Osteoblast (primary cell): ENCODE results near the gene PTPRK. TPM values are rescaled to one million over a fixed set of nuclear protein-coding genes. Genes with fewer than 3 reads are reported as not detected.

Source experiments
- DNase-seq: peaks from one replicate; pipeline ENCODE4 v3.0.0; 2011; ENCODE audit warnings: low spot score, mixed read lengths; ENCODE audit not compliant: insufficient read length; ENCODE audit errors: missing footprints
- H2AFZ ChIP-seq: 2 replicates; pipeline ENCODE4 v1.6.0; 2011; ENCODE audit warnings: mild to moderate bottlenecking, low read length
- H3K27ac ChIP-seq: 2 replicates; pipeline ENCODE4 v1.5.1; 2011; ENCODE audit warnings: mild to moderate bottlenecking, low read depth, low read length, moderate library complexity
- H3K27me3 ChIP-seq: 2 replicates; pipeline ENCODE4 v1.6.0; 2012; ENCODE audit warnings: mild to moderate bottlenecking, control low read depth, inconsistent platforms, low read length, moderate library complexity; ENCODE audit not compliant: insufficient read depth
- H3K36me3 ChIP-seq: 2 replicates; pipeline ENCODE4 v1.5.1; 2011; ENCODE audit warnings: mild to moderate bottlenecking, low read length, control low read depth, moderate library complexity; ENCODE audit not compliant: insufficient read depth
- H3K4me1 ChIP-seq: 2 replicates; pipeline ENCODE4 v1.5.1; 2011; ENCODE audit warnings: mild to moderate bottlenecking, low read length, control low read depth, moderate library complexity; ENCODE audit not compliant: insufficient read depth
- H3K4me2 ChIP-seq: 2 replicates; pipeline ENCODE4 v1.6.0; 2011; ENCODE audit warnings: mild to moderate bottlenecking, low read length; ENCODE audit not compliant: insufficient read depth
- H3K4me3 ChIP-seq: fragments of 200-600 bp; sonication (generic); 3 replicates; pipeline ENCODE4 v1.5.1; 2012; ENCODE audit warnings: mild to moderate bottlenecking, low read length, inconsistent platforms; ENCODE audit not compliant: insufficient read depth
- H3K79me2 ChIP-seq: 2 replicates; pipeline ENCODE4 v1.6.0; 2012; ENCODE audit warnings: mild to moderate bottlenecking, low read length, control low read depth, inconsistent platforms; ENCODE audit not compliant: insufficient read depth
- H3K9me3 ChIP-seq: 2 replicates; pipeline ENCODE4 v1.5.1; 2011; ENCODE audit warnings: low read depth, low read length, control low read depth
- H4K20me1 ChIP-seq: 2 replicates; pipeline ENCODE4 v1.6.0; 2012; ENCODE audit warnings: mild to moderate bottlenecking, low read length, control low read depth; ENCODE audit not compliant: insufficient read depth
- CTCF ChIP-seq: IDR thresholded peaks from 2 replicates; pipeline ENCODE4 v1.5.1; 2011; ENCODE audit warnings: mild to moderate bottlenecking, low read depth, low read length, moderate library complexity; ENCODE audit errors: extremely low read depth
- total RNA-seq: library from RNA; depleted of rRNA; stranded (reverse); fragments of >200 nt; gene quantifications from 2 replicates; pipeline ENCODE4 v1.2.3, GENCODE V29; 2012

Gene PTPRK
- total RNA-seq, 1 donor = 165 TPM

- H3K4me1 ChIP-seq = peaks cover 25% of the 10 kb centered on the region
- no peak overlapping the region for H3K27ac ChIP-seq
- H3K36me3 ChIP-seq = peaks cover 14% of the 10 kb centered on the region
- H3K4me3 ChIP-seq = no peak overlapping the region
- no peaks in the 10 kb centered on the region for H3K27me3 ChIP-seq
- no peaks in the 10 kb centered on the region for H3K79me2 ChIP-seq
- no peak for DNase-seq
- H3K9me3 ChIP-seq = no peaks in the 10 kb centered on the region
- no peak overlapping the region for H3K4me2 ChIP-seq
- no peak for TF ChIP-seq CTCF
- no peak overlapping the region for H2AFZ ChIP-seq
- no peaks in the 10 kb centered on the region for H4K20me1 ChIP-seq
Observed at GRCh38 chr6:128065072-128065471, 455.3 kb downstream of the PTPRK start.

- Histone ChIP-seq H3K27ac (no peak overlapping the region), H2AFZ (no peak overlapping the region), H3K4me2 (no peak overlapping the region), H3K4me3 (no peak overlapping the region), H3K4me1 (peaks cover 19% of the 10 kb centered on the region), H3K9me3 (no peaks in the 10 kb centered on the region), H3K36me3 (peaks cover 14% of the 10 kb centered on the region), H3K79me2 (no peaks in the 10 kb centered on the region), H3K27me3 (no peaks in the 10 kb centered on the region), H4K20me1 (no peaks in the 10 kb centered on the region)
- TF ChIP-seq CTCF = no peak
- no peak for DNase-seq
Observed at GRCh38 chr6:128064540-128064895, 455.9 kb downstream of the PTPRK start.

- H2AFZ ChIP-seq = no peak overlapping the region
- peaks cover 14% of the 10 kb centered on the region for H3K36me3 ChIP-seq
- DNase-seq = no peak
- peaks cover 14% of the 10 kb centered on the region for H3K4me1 ChIP-seq
- H3K9me3 ChIP-seq = no peaks in the 10 kb centered on the region
- no peaks in the 10 kb centered on the region for H3K79me2 ChIP-seq
- TF ChIP-seq CTCF = no peak
- no peak overlapping the region for H3K4me3 ChIP-seq
- H4K20me1 ChIP-seq = no peaks in the 10 kb centered on the region
- H3K4me2 ChIP-seq = no peak overlapping the region
- H3K27me3 ChIP-seq = no peaks in the 10 kb centered on the region
- no peak overlapping the region for H3K27ac ChIP-seq
Observed at GRCh38 chr6:128063850-128064539, 456.4 kb downstream of the PTPRK start.

- H3K79me2 ChIP-seq = no peaks in the 10 kb centered on the region
- no peak overlapping the region for H3K4me2 ChIP-seq
- no peak overlapping the region for H3K27ac ChIP-seq
- H4K20me1 ChIP-seq = no peaks in the 10 kb centered on the region
- H3K4me3 ChIP-seq = no peak overlapping the region
- no peak overlapping the region for H2AFZ ChIP-seq
- H3K9me3 ChIP-seq = no peaks in the 10 kb centered on the region
- no peak for DNase-seq
- no peak for TF ChIP-seq CTCF
- peaks cover 14% of the 10 kb centered on the region for H3K4me1 ChIP-seq
- peaks cover 14% of the 10 kb centered on the region for H3K36me3 ChIP-seq
- H3K27me3 ChIP-seq = no peaks in the 10 kb centered on the region
Observed at GRCh38 chr6:128062882-128063603, 457.4 kb downstream of the PTPRK start.
